ENCODE results near the gene TRIM13. TPM values are rescaled to one million over a fixed set of nuclear protein-coding genes. Genes with fewer than 3 reads are reported as not detected.
"Not testable (repeated sequence)": the region's sequence is repeated elsewhere in the genome, so short reads cannot be mapped to it uniquely, and the experiment has no call there.

Gene TRIM13
- 44.1 and 45.4 TPM in 2 replicates for total RNA-seq (2021)
- long read RNA-seq, full-length matches to known transcripts, result 177 of 194 reads
- long read RNA-seq, partial matches to known transcripts, result 1 of 194 reads
- long read RNA-seq, other reads (novel, unspliced or antisense), result 16 of 194 reads

DNA sequence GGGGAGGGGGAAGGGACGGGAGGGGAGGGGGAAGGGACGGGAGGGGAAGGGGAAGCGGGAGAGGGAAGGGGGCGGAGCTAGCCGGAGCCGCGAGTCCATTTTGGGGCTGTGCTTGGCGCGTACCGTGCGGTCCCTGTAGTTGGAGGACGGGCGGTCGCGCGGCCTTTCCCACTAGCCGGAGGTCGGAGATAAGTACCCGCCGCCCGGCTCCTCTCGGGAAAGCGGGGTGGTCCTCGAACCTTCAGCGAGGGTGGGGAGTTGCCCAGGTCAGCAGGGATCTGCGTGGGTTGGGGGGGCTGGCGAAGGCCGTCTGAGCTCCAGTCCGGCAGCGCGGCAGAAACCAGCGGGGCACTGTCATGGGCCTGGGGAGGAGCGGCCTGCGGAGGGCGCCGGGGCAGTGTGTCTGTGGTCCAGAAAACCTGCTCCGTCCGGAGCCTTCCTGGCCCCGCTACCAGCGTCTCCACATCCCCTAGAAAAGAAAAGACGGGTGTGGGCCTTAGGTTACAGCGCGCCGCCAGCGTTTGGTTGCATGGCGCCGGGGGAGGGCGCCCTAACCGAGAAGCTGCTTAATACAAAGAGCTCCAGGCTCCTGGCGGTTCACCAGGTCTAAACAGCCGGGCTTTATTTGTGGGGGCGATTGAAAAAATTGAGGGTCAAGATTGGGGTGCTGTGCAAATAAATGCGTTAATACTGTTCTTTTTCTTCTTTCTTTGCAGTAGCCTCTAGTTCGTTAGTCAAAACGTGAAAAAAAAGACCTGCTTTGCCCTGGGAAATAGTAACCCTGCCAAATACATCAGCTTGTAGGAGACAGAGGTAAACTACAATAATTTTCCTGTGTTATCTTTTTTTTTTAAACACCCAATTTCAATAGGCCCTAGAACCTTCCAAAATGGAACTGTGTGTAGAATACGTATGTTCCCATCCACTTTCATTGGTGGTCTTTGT lies at the start of gene TRIM13:
TSS of gene TRIM13 (plus strand) at position 92 of the 945 bp plus-strand sequence. CDS start 14,899 bp downstream, outside the sequence.
- Histone ChIP-seq H3K4ac (ENCODE audit: low read depth, low read length) (no peak within 1 kb of the TSS; the same call in 1 of the 2 replicates), H3K9me3 (ENCODE audit: control insufficient read depth, low read depth, low read length) (no peaks in the 10 kb centered on the region), H3K56ac (ENCODE audit: insufficient read length, low read depth, low read length) (no peak within 1 kb of the TSS), H4K20me1 (ENCODE audit: control insufficient read depth, insufficient read depth, insufficient read length) (no peaks in the 10 kb centered on the region), H2BK20ac (ENCODE audit: low read depth, low read length, poor library complexity, severe bottlenecking) (peak within 1 kb of the TSS; percentile 50), H3K4me1 (ENCODE audit: insufficient read depth, low read length) (no peaks in the 10 kb centered on the region; the same call in 1 of the 2 replicates), H3K23me2 (ENCODE audit: insufficient read length, low read depth, low read length, poor library complexity, severe bottlenecking) (peaks cover 14% of the 10 kb centered on the region), H3K14ac (ENCODE audit: insufficient read depth, low read length) (peak within 1 kb of the TSS; percentile 94), H3K79me2 (ENCODE audit: insufficient read depth, low read length) (peaks cover 2% of the 10 kb centered on the region; the same call in 1 of the 2 replicates), H4K8ac (replicated peaks; ENCODE audit: insufficient read length, low read depth, low read length) (no peak within 1 kb of the TSS), H3K79me1 (ENCODE audit: insufficient read depth, low read depth, low read length, poor library complexity, severe bottlenecking) (no peaks in the 10 kb centered on the region), H4K5ac (ENCODE audit: insufficient read length, low read depth, low read length) (no peak within 1 kb of the TSS), H3K27ac (ENCODE audit: insufficient read length, low read depth, low read length) (no peak within 1 kb of the TSS), H3K4me2 (ENCODE audit: insufficient read depth, insufficient read length, low read length) (peak within 1 kb of the TSS; percentile 88), H2BK15ac (ENCODE audit: low read depth, low read length) (no peak within 1 kb of the TSS), H4K91ac (ENCODE audit: insufficient read length, low read depth, low read length) (no peak within 1 kb of the TSS), H3K9ac (ENCODE audit: extremely low read depth, insufficient read length, low read length) (peak within 1 kb of the TSS; percentile 74), H2BK5ac (ENCODE audit: insufficient read length, low read length) (no peak within 1 kb of the TSS), H3K18ac (ENCODE audit: insufficient read length, low read depth, low read length) (peak within 1 kb of the TSS; percentile 83), H3K23ac (ENCODE audit: insufficient read length, low read depth, low read length) (no peak within 1 kb of the TSS), H2AFZ (ENCODE audit: low read length) (no peak within 1 kb of the TSS), H3T11ph (ENCODE audit: low read length) (no peak within 1 kb of the TSS), H3K27me3 (ENCODE audit: insufficient read depth, low read length) (no peaks in the 10 kb centered on the region), H2BK12ac (ENCODE audit: insufficient read length, low read depth, low read length) (no peak within 1 kb of the TSS), H2AK5ac (ENCODE audit: insufficient read length, low read length) (no peak within 1 kb of the TSS), H2BK120ac (ENCODE audit: low read depth, low read length, poor library complexity, severe bottlenecking) (peak within 1 kb of the TSS; percentile 15)
- Mint-ChIP-seq H3K9me3 (no peaks in the 10 kb centered on the region; a peak in 1 of 5 replicates), H3K36me3 (ENCODE audit: insufficient read depth in 1 of 3, low read depth in 3 of 3) (peaks cover 12 to 36% (median 31%) of the 10 kb centered on the region in 3 experiments; a peak in 6 of 7 replicates), H3K27ac (peak within 1 kb of the TSS; percentile 92 to 97 (median 94)), H3K4me3 (peak within 1 kb of the TSS; percentile 85 to 93), H3K27me3 (ENCODE audit: low read depth) (peaks cover 4% of the 10 kb centered on the region), H3K4me1 (peaks cover 26 to 27% of the 10 kb centered on the region in 2 experiments)
- peak; percentile 86 for DNase-seq
- TF ChIP-seq, protein P1, sequence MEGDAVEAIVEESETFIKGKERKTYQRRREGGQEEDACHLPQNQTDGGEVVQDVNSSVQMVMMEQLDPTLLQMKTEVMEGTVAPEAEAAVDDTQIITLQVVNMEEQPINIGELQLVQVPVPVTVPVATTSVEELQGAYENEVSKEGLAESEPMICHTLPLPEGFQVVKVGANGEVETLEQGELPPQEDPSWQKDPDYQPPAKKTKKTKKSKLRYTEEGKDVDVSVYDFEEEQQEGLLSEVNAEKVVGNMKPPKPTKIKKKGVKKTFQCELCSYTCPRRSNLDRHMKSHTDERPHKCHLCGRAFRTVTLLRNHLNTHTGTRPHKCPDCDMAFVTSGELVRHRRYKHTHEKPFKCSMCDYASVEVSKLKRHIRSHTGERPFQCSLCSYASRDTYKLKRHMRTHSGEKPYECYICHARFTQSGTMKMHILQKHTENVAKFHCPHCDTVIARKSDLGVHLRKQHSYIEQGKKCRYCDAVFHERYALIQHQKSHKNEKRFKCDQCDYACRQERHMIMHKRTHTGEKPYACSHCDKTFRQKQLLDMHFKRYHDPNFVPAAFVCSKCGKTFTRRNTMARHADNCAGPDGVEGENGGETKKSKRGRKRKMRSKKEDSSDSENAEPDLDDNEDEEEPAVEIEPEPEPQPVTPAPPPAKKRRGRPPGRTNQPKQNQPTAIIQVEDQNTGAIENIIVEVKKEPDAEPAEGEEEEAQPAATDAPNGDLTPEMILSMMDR (conservative IDR thresholded peaks at IDR 0.05), result peak; percentile 78
- no CpG with 5 or more reads among the region's 56 CpGs for WGBS (ENCODE audit: extremely low coverage, insufficient read length, low lambda C conversion rate)

DNA sequence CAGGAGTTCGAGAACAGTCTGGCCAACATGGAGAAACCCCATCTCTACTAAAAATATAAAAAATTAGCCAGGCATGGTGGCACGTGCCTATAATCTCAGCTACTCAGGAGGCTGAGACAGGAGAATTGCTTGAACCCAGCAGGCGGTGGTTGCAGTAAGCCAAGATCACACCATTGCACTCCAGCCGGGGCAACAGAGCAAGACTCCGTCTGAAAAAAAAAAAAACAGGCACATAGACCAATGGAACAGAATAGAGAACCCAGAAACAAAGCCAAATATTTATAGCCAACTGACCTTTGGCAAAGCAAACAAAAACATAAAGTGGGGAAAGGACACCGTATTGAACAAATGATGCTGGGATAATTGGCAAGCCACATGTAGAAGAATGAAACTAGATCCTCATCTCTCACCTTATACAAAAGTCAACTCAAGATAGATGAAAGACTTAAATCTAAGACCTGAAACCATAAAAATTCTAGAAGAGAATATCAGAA lies 48.0 kb upstream of the TRIM13 start:
- H3K4me1 Mint-ChIP-seq; H3K27me3 ChIP-seq (ENCODE audit: insufficient read depth, low read length); H2AFZ ChIP-seq (ENCODE audit: low read length); DNase-seq; H3K27me3 Mint-ChIP-seq (ENCODE audit: low read depth); H2BK120ac ChIP-seq (ENCODE audit: low read depth, low read length, poor library complexity, severe bottlenecking); H3K56ac ChIP-seq (ENCODE audit: insufficient read length, low read depth, low read length); H2BK12ac ChIP-seq (ENCODE audit: insufficient read length, low read depth, low read length); H3K23ac ChIP-seq (ENCODE audit: insufficient read length, low read depth, low read length); H4K5ac ChIP-seq (ENCODE audit: insufficient read length, low read depth, low read length); H3K79me2 ChIP-seq (ENCODE audit: insufficient read depth, low read length); H2AK5ac ChIP-seq (ENCODE audit: insufficient read length, low read length); H2BK15ac ChIP-seq (ENCODE audit: low read depth, low read length); H3T11ph ChIP-seq (ENCODE audit: low read length); H3K23me2 ChIP-seq (ENCODE audit: insufficient read length, low read depth, low read length, poor library complexity, severe bottlenecking); H4K20me1 ChIP-seq (ENCODE audit: control insufficient read depth, insufficient read depth, insufficient read length); H3K9ac ChIP-seq (ENCODE audit: extremely low read depth, insufficient read length, low read length); H3K9me3 ChIP-seq (ENCODE audit: control insufficient read depth, low read depth, low read length); H3K27ac ChIP-seq (ENCODE audit: insufficient read length, low read depth, low read length); H3K18ac ChIP-seq (ENCODE audit: insufficient read length, low read depth, low read length); H2BK5ac ChIP-seq (ENCODE audit: insufficient read length, low read length); H3K9me3 Mint-ChIP-seq; H3K4me2 ChIP-seq (ENCODE audit: insufficient read depth, insufficient read length, low read length); H2BK20ac ChIP-seq (ENCODE audit: low read depth, low read length, poor library complexity, severe bottlenecking); H4K91ac ChIP-seq (ENCODE audit: insufficient read length, low read depth, low read length); H3K4me1 ChIP-seq (ENCODE audit: insufficient read depth, low read length); H3K4me3 Mint-ChIP-seq; H3K4ac ChIP-seq (ENCODE audit: low read depth, low read length); H3K79me1 ChIP-seq (ENCODE audit: insufficient read depth, low read depth, low read length, poor library complexity, severe bottlenecking); H3K14ac ChIP-seq (ENCODE audit: insufficient read depth, low read length); H4K8ac ChIP-seq (replicated peaks; ENCODE audit: insufficient read length, low read depth, low read length); H3K36me3 Mint-ChIP-seq (ENCODE audit: insufficient read depth in 1 of 3, low read depth in 3 of 3); H3K27ac Mint-ChIP-seq: not testable (repeated sequence)
- no CpG with 5 or more reads among the region's 6 CpGs for WGBS (ENCODE audit: extremely low coverage, insufficient read length, low lambda C conversion rate)
